ENCODE data around the gene SEMA7A.
A peak's percentile ranks its signal among the peaks of the same experiment; 100 is the strongest.

Gene SEMA7A

GRCh38 chr15:74415966-74416916, 17.5 kb downstream of the SEMA7A start:
- no peak for DNase-seq

GRCh38 chr15:74414603-74415338, 19.0 kb downstream of the SEMA7A start:
- no peak for DNase-seq

- DNase-seq: no peak
Observed at GRCh38 chr15:74414081-74414580, 19.6 kb downstream of the SEMA7A start.

GRCh38 chr15:74413350-74414080, 20.2 kb downstream of the SEMA7A start:
- no peak for DNase-seq

GRCh38 chr15:74412159-74412558, 21.6 kb downstream of the SEMA7A start:
- no peak for DNase-seq

- DNase-seq: no peak
Observed at GRCh38 chr15:74411686-74412085, 22.1 kb downstream of the SEMA7A start.

GRCh38 chr15:74410502-74410901, 23.3 kb downstream of the SEMA7A start:
- no peak for DNase-seq

- DNase-seq: no peak
Observed at GRCh38 chr15:74409225-74409624, 24.5 kb downstream of the SEMA7A start.

GRCh38 chr15:74408815-74409214, 24.9 kb downstream of the SEMA7A start:
- DNase-seq: no peak

GRCh38 chr15:74408385-74408784, 25.4 kb downstream of the SEMA7A start:
- no peak for DNase-seq

GRCh38 chr15:74406992-74407705, 26.6 kb downstream of the SEMA7A start:
- no peak for DNase-seq

- no peak for DNase-seq
Observed at GRCh38 chr15:74406517-74406916, 27.2 kb downstream of the SEMA7A start.

- DNase-seq: no peak
Observed at GRCh38 chr15:74405823-74406222, 27.9 kb downstream of the SEMA7A start.

- DNase-seq: no peak
Observed at GRCh38 chr15:74403991-74404563, 29.7 kb downstream of the SEMA7A start.

- no peak for DNase-seq
Observed at GRCh38 chr15:74403588-74403919, 30.2 kb downstream of the SEMA7A start.

- peak; percentile 68 to 83 for DNase-seq
Observed at GRCh38 chr15:74402873-74403587, 30.7 kb downstream of the SEMA7A start.

GRCh38 chr15:74402337-74402841, 31.4 kb downstream of the SEMA7A start:
- no peak for DNase-seq

GRCh38 chr15:74400915-74401757, 32.6 kb downstream of the SEMA7A start:
- DNase-seq: no peak

- DNase-seq: no peak
Observed at GRCh38 chr15:74400313-74400860, 33.4 kb downstream of the SEMA7A start.
